Measurements from ENCODE around the gene NRXN2. TPM values are rescaled to one million over a fixed set of nuclear protein-coding genes. Genes with fewer than 3 reads are reported as not detected.

The NRXN2 gene
- total and polyA plus RNA-seq, 4 donors: 2.6 to 35.9 (median 15.6) TPM

GRCh38 chr11:64650923-64651523, 72.0 kb downstream of the NRXN2 start:
- no peaks in the 10 kb centered on the region for H3K27me3 ChIP-seq (ENCODE audit: control insufficient read depth in 1 of 2, insufficient read depth in 2 of 2, low read length in 1 of 2)
- 72 to 76% methylated on average over 18 of the region's 18 CpGs for WGBS, 2 donors
- no peak overlapping the region for H3K27ac ChIP-seq (ENCODE audit: low read depth in 1 of 2, low read length in 2 of 2)
- H3K4me1 ChIP-seq (ENCODE audit: control insufficient read depth in 1 of 2, insufficient read depth in 2 of 2, low read length in 2 of 2): no peaks in the 10 kb centered on the region
- DNase-seq (no peak), ATAC-seq (ENCODE audit: low FRiP score) (no peak)
- H3K9me3 ChIP-seq (ENCODE audit: control insufficient read depth, low read length): no peaks in the 10 kb centered on the region
- H3K4me3 ChIP-seq (ENCODE audit: low read length in 2 of 2): no peak overlapping the region
- no peaks in the 10 kb centered on the region for H3K36me3 ChIP-seq (ENCODE audit: control insufficient read depth in 1 of 2, insufficient read depth in 2 of 2, low read length in 1 of 2)
- intact Hi-C loops (cut with DNase I): loop anchor here in 1 of 2 donors (5.0 kb wide), 1 partner anchor 159 kb away; no protein-coding TSS in a partner anchor

DNA sequence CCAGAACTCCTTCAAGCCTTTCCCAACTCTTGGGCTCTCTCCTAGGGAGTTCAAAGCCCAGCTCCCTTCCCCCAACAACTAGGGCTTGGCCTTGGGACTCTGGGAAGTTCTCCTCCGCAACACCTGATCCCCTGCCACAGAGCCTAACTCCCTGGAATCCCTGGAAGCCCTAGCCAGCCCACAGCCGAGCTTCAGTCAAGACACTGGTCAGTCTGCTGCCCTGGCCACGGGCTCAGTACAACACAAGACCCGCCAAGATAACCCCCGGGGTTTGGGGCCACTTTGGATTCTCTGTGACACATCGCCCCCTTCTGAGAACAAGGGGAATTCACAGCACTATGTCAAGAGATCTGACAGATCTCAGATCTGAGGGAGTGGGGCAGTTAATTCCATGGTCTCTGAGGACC, 73.7 kb downstream of the NRXN2 start:
- Histone ChIP-seq H3K27ac (ENCODE audit: low read depth in 1 of 2, low read length in 2 of 2) (no peak overlapping the region), H3K9me3 (ENCODE audit: control insufficient read depth, low read length) (no peaks in the 10 kb centered on the region), H3K4me3 (ENCODE audit: low read length in 2 of 2) (no peak overlapping the region), H3K27me3 (ENCODE audit: control insufficient read depth in 1 of 2, insufficient read depth in 2 of 2, low read length in 1 of 2) (no peaks in the 10 kb centered on the region), H3K36me3 (ENCODE audit: control insufficient read depth in 1 of 2, insufficient read depth in 2 of 2, low read length in 1 of 2) (no peaks in the 10 kb centered on the region), H3K4me1 (ENCODE audit: control insufficient read depth in 1 of 2, insufficient read depth in 2 of 2, low read length in 2 of 2) (no peaks in the 10 kb centered on the region)
- intact Hi-C loops (cut with DNase I): no loop called here
- 28% methylated on average over 6 of the region's 6 CpGs for WGBS, 2 donors
- ATAC-seq (ENCODE audit: low FRiP score) (peak; percentile 9), DNase-seq (no peak)

- Histone ChIP-seq H3K4me3 (ENCODE audit: low read length in 2 of 2) (no peak overlapping the region), H3K36me3 (ENCODE audit: control insufficient read depth in 1 of 2, insufficient read depth in 2 of 2, low read length in 1 of 2) (no peaks in the 10 kb centered on the region), H3K27me3 (ENCODE audit: control insufficient read depth in 1 of 2, insufficient read depth in 2 of 2, low read length in 1 of 2) (no peaks in the 10 kb centered on the region), H3K27ac (ENCODE audit: low read depth in 1 of 2, low read length in 2 of 2) (no peak overlapping the region), H3K9me3 (ENCODE audit: control insufficient read depth, low read length) (no peaks in the 10 kb centered on the region), H3K4me1 (ENCODE audit: control insufficient read depth in 1 of 2, insufficient read depth in 2 of 2, low read length in 2 of 2) (no peaks in the 10 kb centered on the region)
- DNase-seq: no peak
- intact Hi-C loops (cut with DNase I): no loop called here
- no peak for ATAC-seq (ENCODE audit: low FRiP score)
- 87 to 92% methylated on average over 9 of the region's 9 CpGs for WGBS, 2 donors
These were observed 74.4 kb downstream of the NRXN2 start for GRCh38 chr11:64648551-64648950.

GRCh38 chr11:64647019-64647779, 75.8 kb downstream of the NRXN2 start:
- intact Hi-C loops (cut with DNase I): no loop called here

DNA sequence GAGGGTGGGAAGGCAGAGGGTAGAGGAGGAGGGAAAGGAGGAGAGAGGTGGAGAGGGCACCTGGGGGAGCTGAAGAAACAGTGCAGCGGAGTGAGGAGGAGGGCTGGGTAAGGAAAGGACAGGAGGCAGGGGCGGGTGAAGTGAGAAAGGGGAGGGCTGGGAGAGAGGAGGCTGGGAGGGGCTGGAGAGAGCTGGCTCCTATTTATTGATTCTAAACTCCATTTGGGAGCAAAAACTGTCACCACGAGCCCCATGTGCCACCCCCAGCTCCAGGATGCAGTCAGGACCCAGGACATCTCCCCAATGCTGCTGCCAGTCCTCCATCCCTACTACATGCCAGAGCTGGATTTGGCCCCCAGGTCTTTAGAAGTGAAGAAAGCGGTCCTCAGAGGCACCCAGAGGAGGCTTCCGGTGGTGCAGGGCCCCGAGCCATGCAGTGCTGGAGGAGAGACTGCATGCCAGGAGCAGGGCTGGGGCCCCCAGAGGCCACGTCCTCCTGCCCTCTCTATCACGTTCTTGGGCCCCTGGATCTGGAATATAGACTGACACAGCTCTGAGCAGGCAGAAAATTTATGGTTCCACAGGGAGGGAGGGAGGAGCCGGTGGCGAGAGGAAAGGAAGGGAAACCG, 78.2 kb downstream of the NRXN2 start:
- H3K9me3 ChIP-seq (ENCODE audit: control insufficient read depth, low read length): no peaks in the 10 kb centered on the region
- H3K27ac ChIP-seq (ENCODE audit: low read depth in 1 of 2, low read length in 2 of 2): no peak overlapping the region
- WGBS, 2 donors: 43 to 66% methylated on average over 11 of the region's 11 CpGs
- no peaks in the 10 kb centered on the region for H3K36me3 ChIP-seq (ENCODE audit: control insufficient read depth in 1 of 2, insufficient read depth in 2 of 2, low read length in 1 of 2)
- no peaks in the 10 kb centered on the region for H3K27me3 ChIP-seq (ENCODE audit: control insufficient read depth in 1 of 2, insufficient read depth in 2 of 2, low read length in 1 of 2)
- intact Hi-C loops (cut with DNase I): no loop called here
- no peaks in the 10 kb centered on the region for H3K4me1 ChIP-seq (ENCODE audit: control insufficient read depth in 1 of 2, insufficient read depth in 2 of 2, low read length in 2 of 2)
- no peak for ATAC-seq (ENCODE audit: low FRiP score)
- H3K4me3 ChIP-seq (ENCODE audit: low read length in 2 of 2): no peak overlapping the region
- no peak for DNase-seq

More at GRCh38 chr11:64647019-64647779, 75.8 kb downstream of the NRXN2 start:
- Histone ChIP-seq H3K27ac (ENCODE audit: low read depth in 1 of 2, low read length in 2 of 2) (no peak overlapping the region), H3K4me1 (ENCODE audit: control insufficient read depth in 1 of 2, insufficient read depth in 2 of 2, low read length in 2 of 2) (no peaks in the 10 kb centered on the region), H3K27me3 (ENCODE audit: control insufficient read depth in 1 of 2, insufficient read depth in 2 of 2, low read length in 1 of 2) (no peaks in the 10 kb centered on the region), H3K36me3 (ENCODE audit: control insufficient read depth in 1 of 2, insufficient read depth in 2 of 2, low read length in 1 of 2) (no peaks in the 10 kb centered on the region), H3K9me3 (ENCODE audit: control insufficient read depth, low read length) (no peaks in the 10 kb centered on the region), H3K4me3 (ENCODE audit: low read length in 2 of 2) (no peak overlapping the region)
- DNase-seq: no peak
- 82 to 93% methylated on average over 9 of the region's 9 CpGs for WGBS, 2 donors
- no peak for ATAC-seq (ENCODE audit: low FRiP score)

DNA sequence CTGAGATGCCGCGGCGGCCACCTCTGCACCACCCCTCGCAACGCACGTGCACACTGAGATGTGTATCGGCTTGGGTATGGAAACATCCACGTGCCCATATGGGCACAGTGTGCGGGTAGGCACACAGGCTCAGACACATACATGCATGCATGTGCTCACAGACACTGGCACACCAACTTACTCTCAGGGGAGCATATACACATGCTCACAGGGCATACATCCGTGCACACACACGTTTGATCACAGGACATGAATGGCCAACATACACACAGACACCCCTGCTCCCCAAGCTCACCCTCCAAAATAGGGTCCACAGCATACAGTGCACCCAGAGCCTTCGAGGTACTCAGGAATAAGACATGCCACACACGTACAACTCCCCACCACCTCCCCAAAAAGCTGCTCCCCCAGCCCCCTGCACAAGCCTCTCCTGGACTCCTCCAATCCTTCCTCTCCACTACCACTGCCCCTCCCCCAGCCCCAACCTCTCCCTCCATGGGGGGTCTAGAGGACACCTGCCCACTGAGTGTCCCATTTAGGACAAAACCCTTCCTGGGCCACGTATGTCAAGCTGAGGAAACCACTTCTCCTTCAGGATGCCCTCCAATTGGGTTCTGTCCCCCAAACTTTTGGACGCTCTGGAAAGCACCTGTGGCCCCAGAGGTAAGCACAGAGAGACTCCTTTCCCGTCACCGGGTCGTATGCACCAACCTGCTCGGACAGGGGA, 78.9 kb downstream of the NRXN2 start:
- peak; percentile 3 for ATAC-seq (ENCODE audit: low FRiP score)
- no peak for DNase-seq
- Histone ChIP-seq H3K36me3 (ENCODE audit: control insufficient read depth in 1 of 2, insufficient read depth in 2 of 2, low read length in 1 of 2) (no peaks in the 10 kb centered on the region), H3K4me3 (ENCODE audit: low read length in 2 of 2) (peak overlapping the region; percentile 8 to 10), H3K9me3 (ENCODE audit: control insufficient read depth, low read length) (no peaks in the 10 kb centered on the region), H3K27me3 (ENCODE audit: control insufficient read depth in 1 of 2, insufficient read depth in 2 of 2, low read length in 1 of 2) (no peaks in the 10 kb centered on the region), H3K4me1 (ENCODE audit: control insufficient read depth in 1 of 2, insufficient read depth in 2 of 2, low read length in 2 of 2) (no peaks in the 10 kb centered on the region), H3K27ac (ENCODE audit: low read depth in 1 of 2, low read length in 2 of 2) (no peak overlapping the region)
- 26 to 29% methylated on average over 19 of the region's 19 CpGs for WGBS, 2 donors
- intact Hi-C loops (cut with DNase I): no loop called here

- peak; percentile 48 for ATAC-seq (ENCODE audit: low FRiP score)
- intact Hi-C loops (cut with DNase I): no loop called here
These were observed 79.6 kb downstream of the NRXN2 start for GRCh38 chr11:64643256-64643881.

GRCh38 chr11:64642871-64643255, 80.1 kb downstream of the NRXN2 start:
- WGBS, 2 donors: 1 to 2% methylated on average over 29 to 36 of the region's 36 CpGs
- Histone ChIP-seq H3K9me3 (ENCODE audit: control insufficient read depth, low read length) (no peaks in the 10 kb centered on the region), H3K4me1 (ENCODE audit: control insufficient read depth in 1 of 2, insufficient read depth in 2 of 2, low read length in 2 of 2) (no peaks in the 10 kb centered on the region), H3K27ac (ENCODE audit: low read depth in 1 of 2, low read length in 2 of 2) (no peak overlapping the region), H3K27me3 (ENCODE audit: control insufficient read depth in 1 of 2, insufficient read depth in 2 of 2, low read length in 1 of 2) (no peaks in the 10 kb centered on the region), H3K4me3 (ENCODE audit: low read length in 2 of 2) (peak overlapping the region; percentile 13 to 21), H3K36me3 (ENCODE audit: control insufficient read depth in 1 of 2, insufficient read depth in 2 of 2, low read length in 1 of 2) (no peaks in the 10 kb centered on the region)
- intact Hi-C loops (cut with DNase I): no loop called here
- ATAC-seq (ENCODE audit: low FRiP score) (no peak), DNase-seq (no peak)

More at GRCh38 chr11:64643256-64643881, 79.6 kb downstream of the NRXN2 start:
- Histone ChIP-seq H3K9me3 (ENCODE audit: control insufficient read depth, low read length) (no peaks in the 10 kb centered on the region), H3K27ac (ENCODE audit: low read depth in 1 of 2, low read length in 2 of 2) (no peak overlapping the region), H3K4me1 (ENCODE audit: control insufficient read depth in 1 of 2, insufficient read depth in 2 of 2, low read length in 2 of 2) (no peaks in the 10 kb centered on the region), H3K36me3 (ENCODE audit: control insufficient read depth in 1 of 2, insufficient read depth in 2 of 2, low read length in 1 of 2) (no peaks in the 10 kb centered on the region), H3K27me3 (ENCODE audit: control insufficient read depth in 1 of 2, insufficient read depth in 2 of 2, low read length in 1 of 2) (no peaks in the 10 kb centered on the region), H3K4me3 (ENCODE audit: low read length in 2 of 2) (peak overlapping the region; percentile 13 to 21)
- WGBS, 2 donors: 0 to 2% methylated on average over 12 to 53 of the region's 53 CpGs
- DNase-seq: no peak
